GM21367 (cell line): ENCODE results near the gene FADS6.
"Not testable (repeated sequence)": the region's sequence is repeated elsewhere in the genome, so short reads cannot be mapped to it uniquely, and the experiment has no call there.

ENCODE experiments used
- ATAC-seq: cut with Tn5 transposase; IDR thresholded peaks from one replicate; pipeline ENCODE4 v1.9.1; 2021; ENCODE audit not compliant: unreplicated experiment

FADS6 gene

GRCh38 chr17:74921026-74921681 lies 27.7 kb upstream of the FADS6 start:
- ATAC-seq, result no peak

GRCh38 chr17:74920642-74921025 lies 27.2 kb upstream of the FADS6 start:
- ATAC-seq, result no peak

GRCh38 chr17:74920306-74920620 lies 26.8 kb upstream of the FADS6 start:
- ATAC-seq, result no peak

- no peak for ATAC-seq
Measured at GRCh38 chr17:74919440-74920305, 26.2 kb upstream of the FADS6 start.

- no peak for ATAC-seq
Measured at GRCh38 chr17:74918906-74919305, 25.5 kb upstream of the FADS6 start.

GRCh38 chr17:74917430-74917829 lies 24.0 kb upstream of the FADS6 start:
- ATAC-seq, result no peak

- no peak for ATAC-seq
Measured at GRCh38 chr17:74916851-74917199, 23.4 kb upstream of the FADS6 start.

- ATAC-seq, result no peak
Measured at GRCh38 chr17:74916136-74916850, 22.9 kb upstream of the FADS6 start.

- not testable (repeated sequence) for ATAC-seq
Measured at GRCh38 chr17:74911423-74911822, 18.0 kb upstream of the FADS6 start.

GRCh38 chr17:74909097-74909496 lies 15.7 kb upstream of the FADS6 start:
- ATAC-seq, result not testable (repeated sequence)

GRCh38 chr17:74907012-74907411 lies 13.6 kb upstream of the FADS6 start:
- ATAC-seq, result no peak

GRCh38 chr17:74906214-74906793 lies 12.9 kb upstream of the FADS6 start:
- ATAC-seq, result not testable (repeated sequence)

- no peak for ATAC-seq
Measured at GRCh38 chr17:74904687-74905409, 11.4 kb upstream of the FADS6 start.

- ATAC-seq, result no peak
Measured at GRCh38 chr17:74903671-74904070, 10.2 kb upstream of the FADS6 start.

- ATAC-seq, result no peak
Measured at GRCh38 chr17:74903034-74903433, 9.6 kb upstream of the FADS6 start.

GRCh38 chr17:74901353-74902135 lies 8.1 kb upstream of the FADS6 start:
- no peak for ATAC-seq

- ATAC-seq, result no peak
Measured at GRCh38 chr17:74900208-74900607, 6.8 kb upstream of the FADS6 start.

GRCh38 chr17:74898376-74898946 lies 5.0 kb upstream of the FADS6 start:
- no peak for ATAC-seq

- ATAC-seq, result no peak
Measured at GRCh38 chr17:74893936-74894671, 671 bp upstream of the FADS6 start.
